HG03457 (cell line): ENCODE results near the gene IARS2.

Source experiments
- ATAC-seq: cut with Tn5 transposase; IDR thresholded peaks from one replicate; pipeline ENCODE4 v1.9.1; 2021; ENCODE audit warnings: moderate number of reproducible peaks; ENCODE audit not compliant: unreplicated experiment

IARS2 gene

GRCh38 chr1:220094016-220094911 lies at the start of gene IARS2:
IARS2 (plus strand) TSS chr1:220094132; CDS start chr1:220094217, 85 bp downstream.
- ATAC-seq: peak; percentile 53

- no peak for ATAC-seq
Measured at GRCh38 chr1:220044678-220045355, 49.1 kb upstream of the IARS2 start.

GRCh38 chr1:220045356-220046051 lies 48.4 kb upstream of the IARS2 start:
- ATAC-seq: no peak

GRCh38 chr1:220046052-220046930 lies 47.6 kb upstream of the IARS2 start, which contains the start of gene EPRS1:
EPRS1 (minus strand) TSS chr1:220046505; CDS start chr1:220046388, 117 bp downstream.
- ATAC-seq: peak; percentile 100

GRCh38 chr1:220056374-220056773 lies 37.6 kb upstream of the IARS2 start:
- ATAC-seq: no peak

GRCh38 chr1:220060876-220061275 lies 33.1 kb upstream of the IARS2 start:
- ATAC-seq: no peak

GRCh38 chr1:220062629-220063028 lies 31.3 kb upstream of the IARS2 start:
- ATAC-seq: no peak

GRCh38 chr1:220067269-220068204 lies 26.4 kb upstream of the IARS2 start:
- ATAC-seq: no peak

GRCh38 chr1:220076861-220077762 lies 16.8 kb upstream of the IARS2 start:
- ATAC-seq: no peak

- ATAC-seq: no peak
Measured at GRCh38 chr1:220077887-220078286, 16.0 kb upstream of the IARS2 start.

GRCh38 chr1:220084460-220084859 lies 9.5 kb upstream of the IARS2 start:
- no peak for ATAC-seq

GRCh38 chr1:220086261-220086686 lies 7.7 kb upstream of the IARS2 start:
- ATAC-seq: peak; percentile 53

- peak; percentile 54 for ATAC-seq
Measured at GRCh38 chr1:220089650-220090556, 4.0 kb upstream of the IARS2 start, which contains the start of gene BPNT1. BPNT1 (minus strand) TSS chr1:220089788; CDS start chr1:220079846, 9,942 bp downstream.

- no peak for ATAC-seq
Measured at GRCh38 chr1:220092694-220093093, 1.2 kb upstream of the IARS2 start.

GRCh38 chr1:220093361-220094015 lies 444 bp upstream of the IARS2 start:
- no peak for ATAC-seq

GRCh38 chr1:220099826-220100225 lies 5.9 kb downstream of the IARS2 start:
- ATAC-seq: no peak
